Activated naive CD8-positive, alpha-beta T cell (primary cell): ENCODE results near the gene COMMD4.
"Not testable (repeated sequence)": the region's sequence is repeated elsewhere in the genome, so short reads cannot be mapped to it uniquely, and the experiment has no call there.

Source experiments
- H3K27ac Mint-ChIP-seq: one replicate; pipeline ENCODE4 v1.8.0; 2021; ENCODE audit warnings: mixed read lengths
- H3K27me3 Mint-ChIP-seq: one replicate; pipeline ENCODE4 v1.8.0; 2021; ENCODE audit warnings: mixed read lengths
- H3K36me3 Mint-ChIP-seq: one replicate; pipeline ENCODE4 v1.8.0; 2021; ENCODE audit warnings: mixed read lengths
- H3K4me1 Mint-ChIP-seq: one replicate; pipeline ENCODE4 v1.8.0; 2021; ENCODE audit warnings: low read depth, mixed read lengths
- H3K4me3 Mint-ChIP-seq: one replicate; pipeline ENCODE4 v1.8.0; 2021; ENCODE audit warnings: mild to moderate bottlenecking, mixed read lengths
- H3K9me3 Mint-ChIP-seq: one replicate; pipeline ENCODE4 v1.8.0; 2021; ENCODE audit warnings: low read depth, mixed read lengths

COMMD4 gene

DNA sequence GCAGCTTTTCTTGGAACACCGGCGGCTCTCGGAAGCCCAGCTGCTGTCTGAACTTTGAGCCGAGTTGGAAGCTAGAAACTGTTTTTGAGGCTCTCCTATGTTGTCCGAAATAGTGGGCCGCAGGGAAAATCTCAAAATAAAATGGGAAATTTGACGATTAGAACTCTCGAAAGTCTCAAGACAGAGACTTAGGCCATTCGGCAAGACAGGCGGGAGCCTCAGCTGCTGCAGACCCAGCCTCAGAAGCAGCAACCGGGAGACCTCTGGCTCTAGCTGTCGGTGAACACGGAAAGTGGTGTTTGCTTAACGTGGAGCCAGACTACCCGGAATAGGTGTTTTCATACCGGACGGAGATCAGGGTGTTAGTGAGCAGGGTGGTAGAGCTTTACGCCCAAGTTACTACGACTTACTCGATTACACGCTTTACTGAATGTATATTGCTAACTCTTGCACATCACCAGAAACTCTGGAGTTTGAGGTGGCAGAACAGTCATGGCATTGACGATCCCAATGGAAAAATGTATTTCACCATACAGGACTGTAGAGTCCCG, 32.9 kb downstream of the COMMD4 start:
- H3K4me3 Mint-ChIP-seq: peak overlapping the region; percentile 92
- H3K9me3 Mint-ChIP-seq: no peaks in the 10 kb centered on the region
- H3K36me3 Mint-ChIP-seq: no peaks in the 10 kb centered on the region
- peaks cover 26% of the 10 kb centered on the region for H3K4me1 Mint-ChIP-seq
- peak overlapping the region; percentile 94 for H3K27ac Mint-ChIP-seq
- no peaks in the 10 kb centered on the region for H3K27me3 Mint-ChIP-seq

DNA sequence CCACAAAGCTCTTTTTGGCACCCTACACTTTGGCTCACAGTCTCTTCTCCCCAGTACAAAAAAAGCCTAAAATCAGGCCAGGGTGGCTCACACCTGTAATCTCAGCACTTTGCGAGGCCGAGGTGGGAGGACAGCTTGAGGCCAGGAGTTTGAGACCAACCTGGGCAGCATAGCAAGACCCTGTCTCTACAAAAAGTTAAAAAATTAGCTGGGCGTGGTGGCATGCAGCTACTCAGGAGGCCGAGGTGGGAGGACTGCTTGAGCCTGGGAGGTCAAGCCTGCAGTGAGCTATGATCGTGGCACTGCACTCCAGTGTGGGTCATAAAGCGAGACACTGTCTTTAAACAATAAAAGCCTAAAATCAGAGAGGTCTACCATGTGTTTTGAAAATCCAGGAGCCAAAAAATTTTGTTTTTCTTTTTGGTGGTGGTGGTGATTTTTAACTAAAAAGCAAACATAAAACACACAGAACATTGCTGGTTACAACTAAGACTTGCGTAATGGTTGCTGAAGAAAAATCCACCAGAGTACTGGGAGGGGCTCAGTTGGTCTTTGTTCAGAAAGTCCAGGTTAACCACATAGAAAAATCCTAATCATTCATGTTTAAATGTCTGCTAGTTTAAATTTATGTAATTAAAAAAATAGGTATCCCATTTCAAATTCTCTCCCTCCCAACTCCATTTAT, 34.2 kb downstream of the COMMD4 start:
- Mint-ChIP-seq H3K4me1 (peaks cover 26% of the 10 kb centered on the region), H3K4me3 (peak overlapping the region; percentile 92), H3K27me3 (no peaks in the 10 kb centered on the region), H3K9me3 (no peaks in the 10 kb centered on the region), H3K36me3 (no peaks in the 10 kb centered on the region), H3K27ac (peak overlapping the region; percentile 94)

DNA sequence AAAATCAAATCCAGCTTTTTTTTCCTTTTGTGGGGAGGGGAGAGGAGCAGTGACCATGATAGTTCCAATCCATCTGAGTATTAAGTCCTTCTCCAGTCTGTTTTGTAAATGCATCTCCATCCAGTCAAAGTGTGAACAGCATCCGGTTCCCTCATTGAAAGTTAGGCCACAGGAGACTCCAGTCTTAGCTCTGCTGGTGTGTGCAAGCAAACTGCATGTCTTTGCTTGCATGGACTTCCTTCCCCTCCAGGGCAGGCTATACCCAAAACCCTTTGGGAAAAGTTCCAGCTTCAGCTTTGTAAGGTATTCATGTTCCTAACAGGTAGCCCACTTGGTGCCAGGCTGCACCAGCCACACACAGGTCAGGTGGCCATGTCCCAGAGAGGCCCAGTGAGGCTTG, 35.6 kb downstream of the COMMD4 start:
- Mint-ChIP-seq H3K27ac (peak overlapping the region; percentile 64), H3K9me3 (no peaks in the 10 kb centered on the region), H3K4me1 (peaks cover 26% of the 10 kb centered on the region), H3K4me3 (no peak overlapping the region), H3K27me3 (no peaks in the 10 kb centered on the region), H3K36me3 (no peaks in the 10 kb centered on the region)

DNA sequence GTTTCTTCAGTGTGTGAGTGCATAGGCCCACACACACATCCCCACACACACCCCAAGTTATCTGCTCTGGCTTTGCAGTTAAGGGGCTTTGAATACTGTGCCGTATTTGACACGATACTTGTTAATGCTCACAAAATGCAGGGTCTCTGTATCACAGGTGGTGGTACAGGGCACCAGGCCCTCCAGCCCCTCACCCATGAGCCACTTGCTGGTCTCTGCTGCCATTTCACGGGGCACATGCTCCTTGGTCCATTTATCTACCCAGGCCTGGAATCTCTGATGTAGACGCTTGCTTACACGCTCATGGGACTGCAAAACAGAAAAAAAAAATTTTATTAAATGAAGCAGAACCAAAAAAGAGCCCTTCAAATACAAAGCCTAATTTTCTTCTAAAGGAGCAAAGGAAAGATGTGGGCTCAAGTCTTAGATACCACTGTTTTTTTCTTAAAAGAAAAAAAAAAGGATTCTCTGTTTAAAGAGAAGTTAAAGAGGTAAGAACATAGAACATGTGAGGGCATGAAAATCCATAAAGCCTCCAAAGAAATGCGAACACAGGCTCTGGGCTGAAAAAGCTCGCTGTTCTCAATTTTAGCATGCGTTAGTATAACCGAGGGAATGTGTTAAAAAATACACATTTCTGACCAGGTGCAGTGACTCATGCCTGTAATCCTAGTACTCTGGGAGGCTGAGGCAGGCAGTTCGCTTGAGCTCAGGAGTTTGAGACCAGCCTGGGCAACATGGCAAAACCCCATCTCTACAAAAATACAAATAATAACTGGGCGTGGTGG, 36.2 kb downstream of the COMMD4 start:
- H3K27me3 Mint-ChIP-seq: no peaks in the 10 kb centered on the region
- H3K36me3 Mint-ChIP-seq: no peaks in the 10 kb centered on the region
- no peak overlapping the region for H3K4me3 Mint-ChIP-seq
- no peak overlapping the region for H3K27ac Mint-ChIP-seq
- H3K9me3 Mint-ChIP-seq: no peaks in the 10 kb centered on the region
- H3K4me1 Mint-ChIP-seq: peaks cover 22% of the 10 kb centered on the region

DNA sequence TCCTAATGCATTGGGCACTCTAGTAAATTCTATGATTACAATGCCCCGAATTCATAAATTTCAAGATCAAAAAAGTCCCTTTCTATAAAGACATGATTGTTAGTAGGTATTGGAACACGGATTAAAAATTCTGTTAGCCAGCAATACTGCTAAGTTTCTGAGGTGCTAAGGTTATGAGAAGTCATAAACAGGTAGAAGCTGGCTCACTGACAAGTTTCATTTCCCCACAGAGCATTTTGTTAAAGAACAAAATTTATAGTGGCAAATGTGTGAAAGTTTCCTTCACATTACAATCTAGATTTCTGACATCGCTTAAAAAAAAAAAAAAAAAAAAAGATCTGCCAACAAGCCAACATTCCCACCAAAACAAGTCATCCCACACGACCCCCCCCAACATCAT, 44.9 kb downstream of the COMMD4 start:
- H3K4me1 Mint-ChIP-seq: no peaks in the 10 kb centered on the region
- H3K9me3 Mint-ChIP-seq: no peaks in the 10 kb centered on the region

DNA sequence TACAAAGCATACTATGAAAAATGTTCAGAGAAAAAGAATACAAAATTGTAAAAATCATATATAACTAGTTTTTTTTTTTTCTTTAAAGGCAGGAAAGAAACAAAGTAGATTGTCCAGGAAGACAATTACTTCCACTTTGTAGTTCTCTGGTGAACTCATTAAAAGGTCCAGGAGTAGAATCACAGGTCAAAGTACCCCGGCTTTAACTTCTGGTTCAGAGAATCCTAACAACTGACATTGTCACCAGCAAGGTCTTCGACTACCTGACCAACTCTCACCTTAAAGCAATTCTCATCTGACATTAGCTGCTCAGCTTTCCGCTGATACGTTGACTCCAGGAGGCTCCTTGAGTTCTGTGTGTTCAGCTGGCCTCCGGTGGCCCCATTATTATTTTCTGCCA, 48.1 kb downstream of the COMMD4 start:
- not testable (repeated sequence) for H3K9me3 Mint-ChIP-seq, H3K27me3 Mint-ChIP-seq, H3K27ac Mint-ChIP-seq, H3K36me3 Mint-ChIP-seq, H3K4me3 Mint-ChIP-seq, H3K4me1 Mint-ChIP-seq

More for the DNA sequence above, 44.9 kb downstream of the COMMD4 start:
- Mint-ChIP-seq H3K27me3 (no peaks in the 10 kb centered on the region), H3K36me3 (peaks cover 2% of the 10 kb centered on the region), H3K27ac (no peak overlapping the region), H3K4me3 (no peak overlapping the region)
